Upper lobe of left lung (tissue), 6 donors: ENCODE results near the gene SHISA6. TPM values are rescaled to one million over a fixed set of nuclear protein-coding genes. Genes with fewer than 3 reads are reported as not detected.

Experiments used
- ATAC-seq, 2 donors: fragments of 200-7000 bp; cut with Tn5 transposase; one replicate each; pipeline ENCODE4 v1.9.1; 2022; ENCODE audit warnings: mild to moderate bottlenecking in 2 of 2, moderate library complexity in 2 of 2; ENCODE audit not compliant: low FRiP score in 2 of 2
- DNase-seq, 2 donors: peaks; one replicate each; pipeline ENCODE4 v3.0.0-alpha.2; 2019 to 2020
- H3K27ac ChIP-seq, 4 donors: fragments of 200-600 bp; sonication (generic); one replicate each; pipeline ENCODE4 v1.5.1; 2016 to 2019
- H3K27me3 ChIP-seq, 4 donors: fragments of 200-600 bp; sonication (generic); one replicate each; pipeline ENCODE4 v1.5.1; 2017 to 2019
- H3K36me3 ChIP-seq, 4 donors: fragments of 200-600 bp; sonication (generic); one replicate each; pipeline ENCODE4 v1.5.1; 2016 to 2019
- H3K4me1 ChIP-seq, 4 donors: fragments of 200-600 bp; sonication (generic); one replicate each; pipeline ENCODE4 v1.5.1; 2018 to 2019
- H3K4me3 ChIP-seq, 4 donors: fragments of 200-600 bp; sonication (generic); one replicate each; pipeline ENCODE4 v1.5.1; 2017 to 2019; ENCODE audit warnings: mild to moderate bottlenecking in 2 of 4, moderate library complexity in 1 of 4
- H3K9me3 ChIP-seq, 4 donors: fragments of 200-600 bp; sonication (generic); one replicate each; pipeline ENCODE4 v1.5.1; 2018 to 2019
- EP300 ChIP-seq, 4 donors: sonication (generic); formaldehyde crosslinking; IDR thresholded peaks; one replicate each; pipeline ENCODE4 v1.5.1; 2017; ENCODE audit warnings: antibody characterized with exemption in 4 of 4, control low read depth in 2 of 4
- POLR2A ChIP-seq, 4 donors: fragments of 450-650 bp; IDR thresholded peaks; one replicate each; pipeline ENCODE4 v1.5.1; 2016 to 2017; ENCODE audit warnings: antibody characterized with exemption in 4 of 4, mild to moderate bottlenecking in 2 of 4
- POLR2AphosphoS5 ChIP-seq, 2 donors: sonication (generic); formaldehyde crosslinking; IDR thresholded peaks; one replicate each; pipeline ENCODE4 v1.5.1; 2017; ENCODE audit warnings: antibody characterized with exemption in 2 of 2
- WGBS, 2 donors: methylation state at CpG; one replicate each; pipeline ENCODE4 v1.1.5; 2017 to 2018; 5-methylcytosine and 5-hydroxymethylcytosine counted together
- total RNA-seq, 6 donors: library from RNA; depleted of rRNA in 4 of 6; stranded (reverse); fragments of >200 nt in 4 of 6; gene quantifications; one replicate each; pipeline versions ENCODE4 v1.1.0 to v1.2.1, GENCODE V29; 2016 to 2021
- TF ChIP-seq, protein P1 (sequence below), 6 experiments: fragments of 450-650 bp in 4 of 6; fragments of 200-600 bp in 2 of 6; sonication (generic) in 2 of 6; IDR thresholded peaks; one replicate each; pipeline ENCODE4 v1.5.1; 2016 to 2019; ENCODE audit warnings: antibody characterized with exemption in 6 of 6
- donor health status: DM: no; HTN: no; CAD: no; lungs with moderate emphysema.
- donor health status: DM: no; HTN: yes; CAD: no; lungs with severe emphysema.

The SHISA6 gene
- total RNA-seq, 6 donors from 2014 or later = 0.03 to 1.2 (median 0.74) TPM; not detected in 2

DNA sequence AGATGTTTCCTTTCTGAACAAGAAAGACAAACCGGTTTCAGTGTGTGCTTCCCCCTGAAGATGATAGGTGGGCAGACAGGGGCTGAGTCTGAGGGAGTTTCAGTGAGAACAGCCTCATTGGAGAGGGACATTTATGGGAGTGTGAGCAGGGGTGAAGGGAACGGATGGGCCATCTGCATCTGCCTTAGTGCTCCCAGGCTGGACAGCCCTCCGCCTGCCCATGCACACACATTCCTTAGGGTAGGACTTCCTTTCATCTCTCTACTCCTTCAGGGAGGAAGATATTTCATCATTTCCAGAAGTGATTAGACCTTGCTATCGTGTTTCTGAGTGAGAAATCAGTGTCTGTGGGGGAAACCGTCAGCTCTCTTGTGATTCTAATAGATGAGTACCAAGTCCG lies 3.8 kb downstream of the SHISA6 start:
- Histone ChIP-seq H3K27ac (no peak overlapping the region), H3K4me1 (peaks cover 0 to 19% (median 0%) of the 10 kb centered on the region in 4 donors), H3K36me3 (no peaks in the 10 kb centered on the region), H3K27me3 (peaks cover 0 to 27% (median 10%) of the 10 kb centered on the region in 4 donors), H3K9me3 (no peaks in the 10 kb centered on the region), H3K4me3 (no peak overlapping the region)
- no peak for TF ChIP-seq POLR2AphosphoS5 (IDR thresholded peaks at IDR 0.05)
- no peak for TF ChIP-seq POLR2A (IDR thresholded peaks at IDR 0.05)
- TF ChIP-seq EP300 (IDR thresholded peaks at IDR 0.05) = no peak
- TF ChIP-seq, protein P1, sequence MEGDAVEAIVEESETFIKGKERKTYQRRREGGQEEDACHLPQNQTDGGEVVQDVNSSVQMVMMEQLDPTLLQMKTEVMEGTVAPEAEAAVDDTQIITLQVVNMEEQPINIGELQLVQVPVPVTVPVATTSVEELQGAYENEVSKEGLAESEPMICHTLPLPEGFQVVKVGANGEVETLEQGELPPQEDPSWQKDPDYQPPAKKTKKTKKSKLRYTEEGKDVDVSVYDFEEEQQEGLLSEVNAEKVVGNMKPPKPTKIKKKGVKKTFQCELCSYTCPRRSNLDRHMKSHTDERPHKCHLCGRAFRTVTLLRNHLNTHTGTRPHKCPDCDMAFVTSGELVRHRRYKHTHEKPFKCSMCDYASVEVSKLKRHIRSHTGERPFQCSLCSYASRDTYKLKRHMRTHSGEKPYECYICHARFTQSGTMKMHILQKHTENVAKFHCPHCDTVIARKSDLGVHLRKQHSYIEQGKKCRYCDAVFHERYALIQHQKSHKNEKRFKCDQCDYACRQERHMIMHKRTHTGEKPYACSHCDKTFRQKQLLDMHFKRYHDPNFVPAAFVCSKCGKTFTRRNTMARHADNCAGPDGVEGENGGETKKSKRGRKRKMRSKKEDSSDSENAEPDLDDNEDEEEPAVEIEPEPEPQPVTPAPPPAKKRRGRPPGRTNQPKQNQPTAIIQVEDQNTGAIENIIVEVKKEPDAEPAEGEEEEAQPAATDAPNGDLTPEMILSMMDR (IDR thresholded peaks at IDR 0.05) = no peak
- WGBS, 2 donors = 27 to 45% methylated on average over 6 of the region's 6 CpGs
- ATAC-seq (no peak), DNase-seq (no peak)

DNA sequence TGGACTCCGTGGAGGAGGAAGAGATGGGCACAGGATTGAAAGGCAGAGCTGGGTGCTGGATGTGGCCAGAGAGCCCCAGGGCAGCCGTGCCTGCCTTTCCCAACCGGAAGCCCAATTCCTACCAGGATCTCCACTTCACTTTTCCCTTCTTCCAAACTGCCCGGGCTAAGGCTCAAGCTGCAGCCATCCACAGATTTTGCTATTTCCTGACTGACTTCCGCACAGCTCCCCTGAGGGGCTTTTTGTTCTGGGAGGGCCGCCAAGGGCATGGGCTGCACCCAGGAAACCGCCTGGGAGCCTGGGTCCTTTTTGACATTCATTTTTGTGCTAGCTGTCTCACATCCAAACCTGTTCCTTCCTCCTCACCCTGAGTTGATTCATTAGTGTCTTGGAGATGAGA lies 4.2 kb downstream of the SHISA6 start:
- TF ChIP-seq POLR2A (IDR thresholded peaks at IDR 0.05) = no peak
- TF ChIP-seq, protein P1 (IDR thresholded peaks at IDR 0.05) = no peak
- TF ChIP-seq EP300 (IDR thresholded peaks at IDR 0.05) = no peak
- DNase-seq = no peak
- H3K4me1 ChIP-seq = peaks cover 0 to 15% (median 0%) of the 10 kb centered on the region in 4 donors
- no peak overlapping the region for H3K4me3 ChIP-seq
- no peak for ATAC-seq
- 37 to 38% methylated on average over 6 to 7 of the region's 7 CpGs for WGBS, 2 donors
- H3K27ac ChIP-seq = no peak overlapping the region
- peaks cover 0 to 24% (median 7%) of the 10 kb centered on the region in 4 donors for H3K27me3 ChIP-seq
- H3K36me3 ChIP-seq = no peaks in the 10 kb centered on the region
- H3K9me3 ChIP-seq = no peaks in the 10 kb centered on the region

DNA sequence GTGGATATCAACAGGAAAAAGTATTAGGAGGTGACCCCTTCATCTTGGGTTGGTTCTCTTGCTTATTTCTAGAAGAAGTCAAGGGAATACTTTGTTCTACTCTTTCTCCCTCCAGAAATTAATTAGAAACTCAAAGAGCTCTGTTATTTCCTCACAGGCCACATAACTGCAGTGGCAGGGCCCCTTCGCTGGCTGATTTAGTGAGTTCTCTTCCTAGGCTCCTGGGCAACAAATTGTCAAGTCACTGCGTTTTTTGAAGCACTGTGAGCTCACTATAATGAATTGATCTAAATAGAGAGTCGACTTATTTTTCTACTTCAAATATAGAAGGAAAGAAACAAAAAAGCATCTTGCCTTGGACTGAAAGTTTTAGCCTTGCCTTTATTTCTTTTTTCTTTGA lies 4.8 kb downstream of the SHISA6 start:
- DNase-seq = no peak
- H3K4me3 ChIP-seq = no peak overlapping the region
- no peaks in the 10 kb centered on the region for H3K9me3 ChIP-seq
- 78 to 83% methylated on average over 3 of the region's 3 CpGs for WGBS, 2 donors
- peaks cover 0 to 18% (median 6%) of the 10 kb centered on the region in 4 donors for H3K27me3 ChIP-seq
- no peak overlapping the region for H3K27ac ChIP-seq
- no peak for ATAC-seq
- TF ChIP-seq POLR2A (IDR thresholded peaks at IDR 0.05) = no peak
- TF ChIP-seq, protein P1 (IDR thresholded peaks at IDR 0.05) = no peak
- TF ChIP-seq EP300 (IDR thresholded peaks at IDR 0.05) = no peak
- no peak for TF ChIP-seq POLR2AphosphoS5 (IDR thresholded peaks at IDR 0.05)
- H3K36me3 ChIP-seq = no peaks in the 10 kb centered on the region
- H3K4me1 ChIP-seq = peaks cover 0 to 9% (median 0%) of the 10 kb centered on the region in 4 donors

DNA sequence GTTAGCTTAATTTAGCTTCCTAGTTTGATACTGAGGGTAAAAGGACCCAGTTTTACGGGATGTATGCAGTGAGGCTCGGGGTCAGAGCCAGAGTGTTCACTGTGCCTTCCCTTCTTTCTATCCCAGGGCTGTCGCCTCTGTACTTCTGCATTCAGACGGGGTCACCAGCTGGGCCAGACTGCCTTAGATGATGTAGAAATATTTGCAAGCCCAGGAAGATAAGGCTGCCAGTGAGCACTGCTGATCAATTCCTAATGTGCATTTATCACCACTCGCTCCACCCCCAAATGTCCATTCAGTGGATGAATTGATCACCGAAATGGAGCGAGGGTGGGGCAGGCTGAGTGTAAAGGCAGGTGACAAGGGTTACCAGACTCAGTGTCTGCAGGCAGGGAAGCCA lies 9.1 kb downstream of the SHISA6 start:
- ATAC-seq (no peak), DNase-seq (no peak)
- no peaks in the 10 kb centered on the region for H3K4me1 ChIP-seq
- H3K4me3 ChIP-seq = no peak overlapping the region
- no peaks in the 10 kb centered on the region for H3K27me3 ChIP-seq
- no peaks in the 10 kb centered on the region for H3K9me3 ChIP-seq
- H3K27ac ChIP-seq = no peak overlapping the region
- H3K36me3 ChIP-seq = no peaks in the 10 kb centered on the region
- WGBS, 2 donors = 78 to 84% methylated on average over 7 of the region's 7 CpGs
- TF ChIP-seq POLR2A (IDR thresholded peaks at IDR 0.05) (no peak), POLR2AphosphoS5 (IDR thresholded peaks at IDR 0.05) (no peak), EP300 (IDR thresholded peaks at IDR 0.05) (no peak)
- TF ChIP-seq, protein P1 (IDR thresholded peaks at IDR 0.05) = no peak

DNA sequence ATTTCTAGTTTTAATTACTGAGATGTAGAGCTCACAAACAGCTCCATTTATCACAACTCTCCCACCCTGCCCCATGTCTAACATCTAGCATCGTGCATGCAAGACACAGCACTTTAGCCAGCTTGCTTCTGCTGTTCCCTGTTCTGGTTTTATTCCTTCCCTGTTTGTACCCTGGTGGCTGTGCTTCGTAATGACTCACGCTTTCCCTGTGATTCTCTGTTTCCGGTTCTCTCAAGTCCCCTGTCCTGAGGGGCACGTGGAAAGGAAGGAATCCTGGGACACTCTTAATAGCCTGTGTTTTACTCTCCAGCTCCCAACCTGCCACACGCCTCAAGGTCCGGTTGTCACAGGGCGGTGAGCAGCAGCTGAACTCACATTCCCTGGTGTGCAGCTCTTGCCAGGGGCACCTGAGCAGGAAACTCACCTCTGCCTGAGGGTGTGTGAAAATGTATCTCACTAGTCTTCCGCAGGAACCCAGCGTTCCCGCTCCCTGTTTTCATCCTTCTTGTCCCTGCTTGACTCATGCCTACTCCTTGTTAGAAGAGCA lies 10.6 kb downstream of the SHISA6 start:
- TF ChIP-seq EP300 (IDR thresholded peaks at IDR 0.05) (no peak), POLR2AphosphoS5 (IDR thresholded peaks at IDR 0.05) (no peak), POLR2A (IDR thresholded peaks at IDR 0.05) (no peak)
- TF ChIP-seq, protein P1 (IDR thresholded peaks at IDR 0.05) = no peak
- no peaks in the 10 kb centered on the region for H3K4me1 ChIP-seq
- ATAC-seq (no peak), DNase-seq (no peak)
- 68 to 70% methylated on average over 11 of the region's 11 CpGs for WGBS, 2 donors
- no peaks in the 10 kb centered on the region for H3K9me3 ChIP-seq
- no peaks in the 10 kb centered on the region for H3K27me3 ChIP-seq
- H3K4me3 ChIP-seq = no peak overlapping the region
- no peaks in the 10 kb centered on the region for H3K36me3 ChIP-seq
- no peak overlapping the region for H3K27ac ChIP-seq
